GDM1 (cell line): ENCODE measurements around the gene NAMPT.
"Not testable (repeated sequence)": the region's sequence is repeated elsewhere in the genome, so short reads cannot be mapped to it uniquely, and the experiment has no call there.

Experiments used
- DNase-seq: peaks from one replicate; lab custom pipeline; 2025; lab: John Stamatoyannopoulos, UW

The NAMPT gene

DNA sequence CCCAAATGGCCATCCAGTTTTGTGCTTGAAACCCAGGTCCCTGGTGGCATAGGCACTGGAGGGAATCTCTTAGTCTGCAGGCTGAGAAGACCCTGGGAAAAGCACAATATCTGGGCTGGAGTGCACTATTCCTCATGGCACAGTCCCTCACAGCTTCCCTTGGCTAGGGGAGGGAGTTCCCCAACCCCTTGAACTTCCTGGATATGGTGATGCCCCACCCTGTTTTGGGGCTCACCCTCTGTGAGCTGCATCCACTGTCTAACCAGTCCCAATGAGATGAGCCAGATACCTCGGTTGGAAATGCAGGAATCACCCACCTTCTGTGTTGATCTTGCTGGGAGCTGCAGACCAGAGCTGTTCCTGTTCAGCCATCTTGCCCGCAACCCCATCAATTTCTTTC lies 19.8 kb upstream of the NAMPT start:
- DNase-seq = no peak

DNA sequence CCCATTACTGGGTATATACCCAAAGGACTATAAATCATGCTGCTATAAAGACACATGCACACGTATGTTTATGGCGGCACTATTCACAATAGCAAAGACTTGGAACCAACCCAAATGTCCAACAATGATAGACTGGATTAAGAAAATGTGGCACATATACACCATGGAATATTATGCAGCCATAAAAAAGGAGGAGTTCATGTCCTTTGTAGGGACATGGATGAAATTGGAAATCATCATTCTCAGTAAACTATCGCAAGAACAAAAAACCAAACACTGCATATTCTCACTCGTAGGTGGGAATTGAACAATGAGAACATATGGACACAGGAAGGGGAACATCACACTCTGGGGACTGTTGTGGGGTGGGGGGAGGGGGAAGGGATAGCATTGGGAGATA lies 13.8 kb upstream of the NAMPT start:
- DNase-seq = not testable (repeated sequence)

DNA sequence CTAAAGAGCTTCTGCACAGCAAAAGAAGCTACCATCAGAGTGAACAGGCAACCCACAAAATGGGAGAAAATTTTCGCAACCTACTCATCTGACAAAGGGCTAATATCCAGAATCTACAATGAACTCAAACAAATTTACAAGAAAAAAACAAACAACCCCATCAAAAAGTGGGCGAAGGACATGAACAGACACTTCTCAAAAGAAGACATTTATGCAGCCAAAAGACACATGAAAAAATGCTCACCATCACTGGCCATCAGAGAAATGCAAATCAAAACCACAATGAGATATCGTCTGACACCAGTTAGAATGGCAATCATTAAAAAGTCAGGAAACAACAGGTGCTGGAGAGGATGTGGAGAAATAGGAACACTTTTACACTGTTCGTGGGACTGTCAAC lies 13.4 kb upstream of the NAMPT start:
- DNase-seq = not testable (repeated sequence)

DNA sequence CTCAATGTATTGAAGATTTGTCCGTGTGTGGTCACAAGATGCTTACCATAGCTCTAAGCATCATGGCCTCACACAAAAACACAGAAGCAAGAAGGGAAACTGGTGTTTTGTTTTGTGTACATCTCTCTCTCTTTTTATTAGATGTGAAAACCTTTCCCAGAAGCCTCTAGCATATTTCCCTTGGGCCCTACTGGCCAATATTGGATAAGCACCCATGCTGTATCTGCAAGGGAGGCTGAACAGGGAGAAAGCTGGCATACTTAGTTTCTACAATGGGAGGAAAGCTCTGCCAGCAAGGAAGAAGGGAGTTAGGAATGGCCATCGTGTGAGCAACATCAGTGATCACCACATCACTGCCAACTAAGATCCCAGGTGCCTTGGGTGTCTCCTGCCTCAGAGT lies 9.6 kb upstream of the NAMPT start:
- no peak for DNase-seq

DNA sequence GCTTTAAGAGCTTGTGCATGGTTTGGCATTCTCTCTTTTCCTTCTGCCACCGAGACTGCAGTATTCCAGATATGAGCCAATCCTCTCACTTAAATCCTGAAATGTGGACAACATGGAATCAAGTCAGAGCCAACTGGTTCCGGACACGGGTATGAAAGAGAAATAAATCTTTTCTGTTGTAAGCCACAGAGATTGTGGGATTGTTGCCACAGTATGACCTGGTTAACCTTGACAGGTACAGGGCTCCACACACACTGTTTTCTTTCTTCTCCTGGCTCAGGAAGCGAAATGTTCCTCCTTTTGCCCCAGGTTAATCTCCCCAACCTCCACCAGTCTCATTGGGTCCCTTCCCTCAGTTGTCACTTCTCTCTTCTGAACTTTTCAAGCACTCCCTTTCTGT lies 6.5 kb upstream of the NAMPT start:
- DNase-seq = no peak

DNA sequence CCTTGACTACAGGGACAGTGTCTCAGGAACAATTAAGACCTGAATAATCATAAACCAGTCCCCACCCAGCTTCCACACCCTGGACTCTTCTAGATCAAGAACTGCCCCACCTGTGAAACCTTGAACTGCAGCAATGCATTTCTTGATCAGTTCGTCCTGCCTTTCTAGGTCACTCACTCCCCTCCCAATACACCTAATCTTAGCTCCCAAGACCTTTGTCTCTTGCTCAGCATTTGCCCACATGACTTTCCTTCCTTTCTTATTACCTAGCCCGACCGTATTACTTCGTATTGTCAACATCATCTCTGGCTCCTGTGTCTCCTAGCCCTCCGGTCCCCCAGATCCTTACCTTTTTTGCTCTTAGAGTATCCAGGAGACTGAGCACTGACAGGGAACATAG lies 5.5 kb upstream of the NAMPT start:
- DNase-seq = no peak

DNA sequence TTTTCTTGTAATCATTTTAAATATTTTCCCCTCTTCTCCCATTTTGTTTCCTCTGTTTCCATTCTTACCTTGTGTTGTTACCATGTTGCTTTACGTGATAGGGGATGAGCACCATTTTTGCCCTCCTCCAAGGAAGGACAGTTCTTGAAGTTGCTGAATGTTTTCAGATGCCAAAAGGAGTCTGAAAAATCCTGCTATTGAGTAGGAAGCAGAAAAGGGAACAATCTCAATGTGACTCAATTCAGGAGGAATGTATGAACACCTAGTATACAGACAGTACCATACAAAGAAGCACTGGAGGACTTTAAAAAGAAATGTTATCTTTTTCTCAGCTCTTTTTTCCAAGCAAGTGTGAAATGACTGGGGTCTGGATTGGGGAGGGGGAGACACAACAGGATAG lies 5.1 kb upstream of the NAMPT start:
- DNase-seq = no peak

DNA sequence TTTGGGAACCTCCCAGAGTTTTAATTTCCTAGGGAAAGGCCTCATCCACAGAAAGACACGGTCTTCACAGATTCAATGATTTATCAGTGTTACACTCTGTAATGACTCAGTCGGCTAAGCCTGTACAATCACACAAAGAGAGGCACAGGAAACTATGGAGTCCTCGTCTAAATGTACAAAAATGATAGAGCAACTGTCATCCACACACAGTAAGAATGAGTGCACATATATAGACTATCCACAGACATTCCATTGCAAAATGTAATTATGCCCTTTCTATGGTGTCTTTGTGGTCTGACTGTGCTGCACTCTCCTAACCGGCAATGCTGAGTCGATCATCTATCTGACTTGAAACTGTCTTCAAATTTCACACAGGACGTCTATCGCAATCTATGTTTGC lies 3.5 kb upstream of the NAMPT start:
- no peak for DNase-seq

DNA sequence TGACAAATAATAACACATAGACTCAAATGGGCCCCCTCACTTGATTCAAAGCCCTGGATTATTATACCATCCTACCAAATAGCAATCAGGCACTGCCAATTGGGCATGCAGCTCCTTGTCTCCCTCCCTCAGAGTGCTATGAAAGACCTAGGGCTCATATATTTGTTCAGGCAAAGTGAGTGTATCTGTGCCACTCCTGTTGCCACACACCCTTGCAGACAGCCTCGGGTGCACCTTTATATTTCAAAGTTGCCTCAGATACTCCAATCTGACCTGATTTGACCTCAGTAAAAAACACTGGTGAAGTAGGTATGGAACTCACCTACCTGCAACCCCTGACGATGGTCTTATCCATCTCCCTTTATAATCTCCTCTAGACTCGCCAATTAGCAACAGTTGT lies 3.0 kb upstream of the NAMPT start:
- DNase-seq = no peak

DNA sequence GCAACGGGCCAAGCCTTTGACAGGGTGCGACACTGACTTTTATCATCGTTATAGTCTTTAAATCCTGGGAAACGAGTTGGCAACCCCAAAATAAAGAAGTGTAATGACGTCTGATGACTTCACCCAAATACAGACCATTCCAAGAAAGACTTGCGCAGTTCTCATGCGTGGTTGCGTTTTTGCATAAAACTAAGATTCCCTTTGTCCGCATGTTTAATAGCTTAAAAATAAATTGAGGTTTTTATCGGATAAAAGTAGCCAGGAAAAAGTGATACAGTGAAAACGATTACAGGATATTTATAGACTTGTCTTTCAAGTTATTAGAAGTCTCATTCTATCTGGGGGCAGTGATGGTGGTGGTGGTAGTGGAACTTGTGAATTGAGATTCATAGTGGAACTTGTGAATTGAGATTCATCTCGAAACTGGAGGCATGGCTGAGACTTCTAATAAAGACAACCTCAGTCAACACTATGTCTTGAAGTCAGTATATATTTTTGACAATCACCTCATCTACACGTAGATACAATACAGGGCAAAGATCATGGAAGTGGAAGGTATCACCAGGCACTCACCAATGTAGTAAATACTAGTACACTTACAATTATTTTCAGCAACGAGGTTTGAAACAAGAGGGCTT lies 1.2 kb upstream of the NAMPT start:
- no peak for DNase-seq

DNA sequence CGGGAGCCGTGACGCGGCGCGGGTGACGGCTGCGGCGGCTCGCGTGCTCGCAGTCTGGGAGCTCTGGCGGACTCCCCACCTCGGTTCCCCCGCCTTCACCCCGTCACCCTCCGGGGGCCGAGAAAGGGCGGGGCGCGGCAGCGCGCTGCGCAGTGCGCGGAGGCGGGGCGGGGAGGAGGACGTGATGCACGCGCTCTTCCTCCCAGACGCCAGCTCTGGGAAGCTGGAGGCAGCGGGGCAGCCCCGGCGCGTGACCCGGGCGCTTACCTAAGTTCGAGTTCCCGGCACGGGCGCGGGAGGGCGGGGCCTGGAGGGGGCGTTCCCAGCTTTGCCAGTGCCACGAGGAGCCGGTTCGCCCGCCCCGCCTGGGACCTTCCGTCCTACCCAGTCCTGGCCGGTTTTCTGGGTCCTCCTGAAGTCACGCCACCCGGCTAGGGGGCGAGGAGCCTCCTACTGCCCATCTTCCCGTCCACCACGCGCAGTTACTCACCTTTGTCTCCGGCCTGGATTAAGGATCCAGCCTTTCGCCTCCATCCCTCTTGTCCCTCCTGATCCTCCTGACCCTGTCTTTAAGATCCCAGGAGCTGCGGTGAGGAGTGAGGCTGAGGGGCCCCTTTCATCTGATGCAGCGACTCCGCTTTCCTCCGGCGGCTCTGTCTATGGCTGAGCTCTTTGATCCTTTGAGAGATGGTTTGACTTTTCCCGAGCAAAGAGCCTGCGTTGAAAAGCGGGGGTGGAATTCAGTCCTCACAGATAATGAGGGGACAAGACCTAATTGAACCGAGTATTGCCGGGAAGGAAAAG lies 470 bp upstream of the NAMPT start:
- peak; percentile 99 for DNase-seq

DNA sequence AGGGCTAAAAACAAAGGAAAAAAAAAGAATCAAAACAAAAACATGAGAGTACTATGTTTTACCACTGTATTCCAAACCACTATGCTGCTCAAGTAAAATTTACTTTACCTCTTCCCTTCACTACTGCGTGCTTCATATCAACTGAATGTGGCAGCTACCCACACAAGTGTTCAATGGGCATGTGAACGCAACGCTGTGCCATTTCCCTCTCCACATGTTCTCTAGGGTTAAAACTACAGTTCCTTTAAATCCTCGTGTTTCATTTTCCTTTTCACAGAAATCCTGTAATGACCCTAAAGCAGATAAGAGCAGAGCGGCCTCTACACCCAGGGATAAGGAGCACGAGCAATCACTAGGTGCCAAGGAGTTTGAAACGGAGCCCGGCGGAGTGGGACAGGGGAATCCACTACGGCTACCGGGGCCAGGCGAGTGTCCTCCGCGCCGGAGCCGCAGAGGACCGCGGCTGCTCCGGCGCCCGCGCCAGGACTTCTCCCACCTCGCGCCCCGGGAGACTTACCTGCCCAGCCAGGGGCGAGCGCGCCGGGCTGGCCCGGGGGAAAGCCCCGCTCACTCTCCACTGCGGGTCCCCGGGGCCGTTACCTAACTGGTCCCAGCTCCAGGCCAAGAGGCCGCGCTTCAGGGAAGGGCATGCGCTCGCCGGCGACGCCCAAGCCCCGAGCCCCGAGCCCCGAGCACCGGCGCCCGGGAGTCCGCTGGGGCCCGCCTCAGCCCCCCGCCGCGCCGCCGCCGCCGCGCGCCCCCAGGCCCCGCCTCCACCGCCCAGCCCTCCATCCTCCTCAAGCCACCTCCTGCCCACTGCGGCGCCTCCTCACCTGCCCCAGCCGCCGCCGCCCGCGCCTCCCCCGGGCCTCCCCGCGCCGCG lies 711 bp downstream of the NAMPT start:
- DNase-seq = no peak

DNA sequence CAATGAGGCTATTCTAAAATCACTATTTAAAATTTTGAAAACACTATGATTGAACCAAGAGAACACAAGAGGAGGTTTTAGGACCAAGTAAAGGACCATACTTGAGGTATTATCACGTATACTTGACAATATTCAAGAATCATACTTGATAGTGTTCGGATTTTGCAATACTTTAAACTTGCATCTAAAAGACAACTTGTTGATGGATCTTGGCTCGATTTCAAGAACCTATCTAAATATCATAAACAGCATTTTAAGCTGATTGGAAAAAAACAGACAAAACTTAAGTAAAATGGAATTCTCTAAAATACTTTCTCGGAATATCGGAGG lies 1.3 kb downstream of the NAMPT start:
- no peak for DNase-seq

DNA sequence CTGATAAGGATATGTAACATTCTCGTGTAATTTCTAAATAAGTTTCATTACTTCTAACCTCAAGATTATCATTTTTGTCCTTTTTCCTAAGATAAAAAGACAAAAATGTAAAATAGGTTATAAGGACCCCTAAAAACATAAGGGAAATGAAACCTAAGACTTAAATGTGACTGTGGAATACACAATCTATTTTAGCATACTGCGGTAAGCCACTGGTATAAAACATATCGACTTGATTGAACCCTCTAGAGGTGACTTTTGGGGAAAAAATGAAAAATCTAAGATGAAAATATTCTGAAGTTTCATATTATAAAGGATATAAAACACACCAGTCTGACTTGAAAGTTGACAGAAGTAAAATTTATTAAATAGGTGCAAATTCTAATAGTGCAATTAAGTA lies 1.9 kb downstream of the NAMPT start:
- no peak for DNase-seq

DNA sequence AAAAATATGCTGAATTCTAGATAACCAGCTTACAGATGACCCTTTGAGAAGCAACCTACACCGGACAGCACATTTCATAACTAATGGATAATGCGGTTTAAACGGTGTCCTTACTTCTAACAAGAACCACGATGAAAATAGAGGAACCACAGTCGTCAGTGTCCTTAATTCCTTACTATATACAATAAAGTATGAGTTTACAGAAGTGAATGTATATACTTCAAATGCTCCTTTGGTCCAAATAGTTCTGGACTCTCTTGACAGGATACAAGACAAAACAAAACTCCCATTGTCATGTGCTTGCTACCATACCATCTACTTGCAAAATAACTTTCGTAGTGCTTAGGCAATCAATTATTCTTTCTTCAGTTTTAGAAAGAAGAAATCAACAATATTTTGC lies 2.4 kb downstream of the NAMPT start:
- DNase-seq = no peak

DNA sequence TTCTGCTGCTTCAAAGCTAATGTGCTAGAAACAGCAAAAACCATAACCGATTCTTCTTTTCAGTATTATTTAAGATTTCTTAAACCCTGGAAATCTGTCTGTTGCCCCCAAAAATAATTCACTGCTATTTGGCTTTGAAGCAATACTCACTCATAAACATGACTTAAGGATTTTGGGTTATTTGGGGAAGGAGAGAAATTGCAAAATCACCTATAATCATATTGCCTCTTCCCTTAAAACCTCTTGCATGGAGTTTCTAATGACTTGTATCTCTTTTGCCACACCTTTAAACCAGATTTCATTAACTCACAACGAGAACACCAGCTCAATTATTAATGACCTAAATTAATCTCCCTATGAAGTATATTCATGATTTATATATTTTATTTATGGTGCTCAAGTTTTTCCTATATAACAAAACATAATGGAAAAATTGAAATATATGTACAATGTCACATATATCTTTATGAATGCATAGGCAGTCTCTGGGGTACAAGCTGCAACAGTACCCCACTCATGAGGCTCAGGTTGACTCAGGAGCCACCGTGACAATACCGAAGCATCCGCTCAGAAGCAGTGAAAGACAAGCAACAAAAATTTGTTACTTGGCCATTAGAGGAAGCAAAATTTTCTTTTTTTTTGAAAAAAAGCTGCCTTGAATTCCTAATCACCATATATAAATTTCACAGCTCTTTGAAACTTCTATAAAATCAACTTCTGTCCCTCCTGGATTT lies 3.0 kb downstream of the NAMPT start:
- DNase-seq = no peak

DNA sequence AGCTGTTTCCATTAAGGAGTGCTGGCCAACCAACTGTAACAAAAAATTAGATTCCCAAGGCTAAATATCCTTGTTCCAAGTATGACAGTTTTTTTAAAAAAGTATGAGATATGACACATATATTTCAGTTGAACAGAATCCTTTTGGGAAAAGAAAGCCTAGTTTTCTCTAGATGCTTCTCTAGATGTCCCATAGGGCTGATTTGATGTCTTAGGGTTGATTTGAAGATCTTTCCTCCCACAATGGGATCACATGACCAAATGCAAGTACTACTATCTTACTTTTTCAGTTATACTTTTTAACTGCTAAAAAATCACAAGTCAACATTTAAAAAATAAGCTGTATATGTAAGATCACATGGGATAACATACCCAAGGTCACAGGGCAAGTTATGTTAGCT lies 3.7 kb downstream of the NAMPT start:
- no peak for DNase-seq

DNA sequence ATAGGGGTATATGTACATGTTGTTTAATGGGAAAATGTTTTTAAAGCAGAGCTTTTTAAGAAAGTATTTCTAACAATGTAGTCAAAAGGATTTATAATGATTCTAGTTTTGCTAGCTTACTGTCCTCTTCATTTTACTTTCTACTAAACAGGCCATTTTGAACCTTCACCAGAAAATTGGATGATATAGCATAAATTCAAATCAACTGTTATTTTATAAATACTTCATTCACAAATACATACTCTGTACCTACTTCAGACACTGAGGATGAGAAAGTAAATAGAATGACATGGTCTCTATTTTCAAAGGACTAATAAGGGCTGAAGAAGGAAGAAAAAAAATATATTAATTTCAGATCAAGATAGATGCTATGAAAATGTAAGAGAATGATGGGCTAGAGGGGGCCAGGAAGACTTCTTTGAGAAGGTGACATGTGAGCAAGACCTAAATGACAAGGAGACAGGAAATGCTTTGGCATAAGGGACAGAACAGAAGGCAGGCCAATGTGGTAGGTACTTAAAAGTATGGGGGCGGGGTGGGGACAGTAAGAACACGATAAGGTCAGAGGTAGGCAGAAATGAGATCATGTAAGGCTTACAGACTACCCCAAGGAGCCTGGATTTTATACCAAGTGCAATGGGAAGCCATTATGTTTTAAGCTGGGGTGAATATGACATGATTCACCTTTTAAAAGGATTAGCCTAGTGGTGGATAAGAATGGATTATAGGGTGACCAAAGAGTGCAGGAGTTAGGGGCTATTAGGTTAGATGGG lies 5.2 kb downstream of the NAMPT start:
- no peak for DNase-seq

DNA sequence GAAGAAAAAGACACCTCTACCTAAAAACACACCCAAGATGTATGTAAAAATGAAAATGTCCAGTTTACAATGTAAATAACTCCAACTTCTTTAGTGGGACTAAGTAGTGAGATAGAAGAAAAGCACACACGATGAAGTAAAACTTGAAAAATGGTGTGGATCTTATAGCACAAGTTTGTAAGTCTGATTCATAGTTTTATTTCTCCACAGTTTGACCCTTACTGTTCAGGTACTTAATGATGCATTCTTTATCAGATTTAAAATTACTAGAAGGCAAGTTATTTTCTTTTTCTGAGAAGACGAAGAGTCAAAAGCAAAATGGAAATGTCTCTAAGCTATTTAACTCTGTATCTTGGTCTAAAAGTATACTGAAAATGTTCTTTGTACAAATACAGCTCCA lies 6.1 kb downstream of the NAMPT start:
- no peak for DNase-seq

DNA sequence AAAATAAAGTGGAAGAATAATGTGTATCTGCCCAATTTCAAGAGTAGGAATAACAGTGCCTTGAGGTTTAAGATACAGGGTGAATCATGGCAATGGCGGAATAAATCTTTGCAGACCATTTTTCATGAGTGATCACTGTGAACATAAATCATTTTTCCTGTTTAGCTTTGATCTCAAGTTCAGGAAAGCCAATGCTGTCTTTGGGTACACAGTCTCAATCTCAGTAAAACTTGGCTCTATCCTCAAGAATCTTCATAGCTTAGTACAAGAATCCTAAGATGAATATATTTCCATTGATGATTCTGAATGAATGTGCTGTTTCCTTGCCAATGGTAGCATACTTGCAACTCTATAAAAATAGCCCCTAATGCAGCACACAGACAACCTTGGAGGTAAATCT lies 6.8 kb downstream of the NAMPT start:
- no peak for DNase-seq

DNA sequence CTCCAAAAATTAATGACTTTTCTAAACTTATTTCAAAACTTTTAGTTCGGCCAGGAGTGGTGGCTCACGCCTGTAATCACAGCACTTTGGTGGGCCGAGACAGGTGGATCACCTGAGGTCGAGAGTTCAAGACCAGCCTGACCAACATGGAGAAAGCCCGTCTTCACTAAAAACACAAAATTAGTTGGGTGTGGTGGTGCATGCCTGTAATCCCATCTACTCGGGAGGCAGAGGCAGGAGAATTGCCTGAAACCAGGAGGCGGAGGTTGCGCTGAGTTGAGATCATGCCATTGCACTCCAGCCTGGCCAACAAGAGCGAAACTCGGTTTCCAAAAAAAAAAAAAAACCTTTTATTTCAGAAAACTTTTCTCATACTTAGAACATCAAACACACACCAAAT lies 8.3 kb downstream of the NAMPT start:
- no peak for DNase-seq
